ENCODE results near the gene IRF1. TPM values are rescaled to one million over a fixed set of nuclear protein-coding genes. Genes with fewer than 3 reads are reported as not detected.
A peak's percentile ranks its signal among the peaks of the same experiment; 100 is the strongest.

The IRF1 gene
- total and polyA plus RNA-seq, 2 of the 8 experiments (the other 6 are each of a cell fraction or from before 2014, with no cell fraction given) = 4.0 to 8.5 TPM

DNA sequence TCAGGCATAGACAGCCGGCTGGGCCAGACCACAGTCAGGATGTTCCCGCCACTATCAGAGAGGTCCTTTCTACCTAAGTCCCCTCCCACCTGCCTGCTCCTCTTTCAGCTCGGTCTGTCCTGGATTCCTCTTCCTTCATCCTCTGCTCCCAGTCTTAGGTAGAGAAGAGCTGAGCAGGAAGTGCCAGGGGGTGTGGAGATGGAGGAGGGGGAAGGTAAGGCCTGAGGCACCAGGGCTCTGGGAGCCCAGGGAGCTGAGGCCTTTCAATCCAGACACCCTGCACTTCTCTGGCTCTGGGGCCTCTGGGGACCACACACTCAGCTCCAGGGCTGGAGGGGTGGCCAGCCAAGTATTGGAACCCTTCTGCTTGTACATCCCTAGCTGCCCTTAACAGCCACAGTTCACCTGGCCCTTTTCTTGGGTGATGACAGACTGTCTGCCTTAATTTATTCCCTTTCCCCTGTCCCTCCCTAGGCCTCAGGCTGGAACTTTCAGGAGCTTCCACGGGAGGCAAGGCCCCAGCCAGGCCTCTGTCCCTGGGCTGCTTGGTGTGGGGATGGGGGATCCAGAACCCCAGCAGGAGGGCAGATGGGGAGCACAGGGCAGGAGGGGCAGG is 15.6 kb downstream of the IRF1 start:
- H2BK120ac ChIP-seq (replicated peaks; ENCODE audit: low read depth, low read length) = no peak overlapping the region
- peak overlapping the region; percentile 49; the same call in 1 of the 2 replicates for H2BK5ac ChIP-seq (ENCODE audit: low read depth, low read length)
- no peaks in the 10 kb centered on the region for H3K79me1 ChIP-seq (ENCODE audit: low read depth, low read length)
- CTCF ChIA-PET (ENCODE audit: partially characterized antibody) = interaction anchor here (0.6 to 9.6 kb wide), 16 partner anchors 9 to 1653 kb away, joined by 3 to 77 read pairs (median 5); partner anchors contain the start of gene IRF1
- peaks cover 0 to 7% (median 0%) of the 10 kb centered on the region in 4 experiments; a peak in 1 of 7 replicates for H3K4me1 ChIP-seq (replicated peaks in 1 of 4; ENCODE audit: control insufficient read depth in 3 of 4, insufficient read depth in 4 of 4, low read length in 3 of 4)
- DNase-seq (ENCODE audit: low read depth in 1 of 2, low spot score in 2 of 2) (no peak), FAIRE-seq (no peak)
- TF ChIP-seq CREB1 (IDR thresholded peaks at IDR 0.05) (no peak), RBBP5 (IDR thresholded peaks at IDR 0.05; ENCODE audit: borderline replicate concordance, low read depth, low read length) (no peak), TAF7 (optimal IDR thresholded peaks at IDR 0.05; ENCODE audit: borderline replicate concordance, low read depth, low read length) (no peak), SP2 (IDR thresholded peaks at IDR 0.05; ENCODE audit: low read length) (no peak), POLR2A (IDR thresholded peaks at IDR 0.05; ENCODE audit: control extremely low read depth in 1 of 2, low read depth in 2 of 2, low read length in 2 of 2) (no peak)
- no peak overlapping the region for H2AFZ ChIP-seq (ENCODE audit: low read length)
- no peak overlapping the region for H3K56ac ChIP-seq (replicated peaks; ENCODE audit: insufficient read length, low read depth, low read length)
- H2BK12ac ChIP-seq (ENCODE audit: low read depth, low read length) = peak overlapping the region; percentile 92; the same call in 1 of the 2 replicates
- H2AK5ac ChIP-seq (ENCODE audit: low read depth, low read length) = no peak overlapping the region
- peak overlapping the region; percentile 63; the same call in 1 of the 2 replicates for H3K18ac ChIP-seq (ENCODE audit: extremely low read depth, low read length)
- H3K27me3 ChIP-seq (replicated peaks in 1 of 4; ENCODE audit: control insufficient read depth in 3 of 4, extremely low read depth in 1 of 4, insufficient read depth in 3 of 4, low read length in 3 of 4) = no peaks in the 10 kb centered on the region
- no peaks in the 10 kb centered on the region for H3K79me2 ChIP-seq (ENCODE audit: control insufficient read depth in 1 of 2, insufficient read depth in 2 of 2, low read length in 2 of 2)
- H3K14ac ChIP-seq (ENCODE audit: insufficient read length) = no peak overlapping the region
- H3K27ac ChIP-seq (ENCODE audit: low read depth, low read length) = no peak overlapping the region
- WGBS, 2 experiments (ENCODE audit: extremely low coverage in 1 of 2, insufficient coverage in 1 of 2, insufficient read length in 1 of 2, insufficient replicate concordance in 2 of 2, low coverage in 1 of 2, low lambda C conversion rate in 2 of 2, missing lambda C conversion rate in 1 of 2) = 67% methylated on average over 4 of the region's 4 CpGs; no CpG with 5 or more reads in 1 of the 2 experiments
- H3K4me2 ChIP-seq (ENCODE audit: insufficient read depth in 1 of 2, low read depth in 2 of 2, low read length in 2 of 2) = no peak overlapping the region
- H2BK20ac ChIP-seq (ENCODE audit: low read length) = no peak overlapping the region
- POLR2A ChIA-PET (ENCODE audit: partially characterized antibody) = interaction anchor here (0.9 to 2.9 kb wide), 5 partner anchors 10 to 64 kb away, joined by 4 to 25 read pairs (median 5); partner anchors contain the start of gene IRF1
- H3K9me3 ChIP-seq (ENCODE audit: insufficient read depth in 2 of 2, low read depth in 1 of 2, low read length in 1 of 2) = no peaks in the 10 kb centered on the region
- H4K20me1 ChIP-seq (replicated peaks in 1 of 2; ENCODE audit: control insufficient read depth in 1 of 2, insufficient read depth in 2 of 2, low read length in 2 of 2) = no peaks in the 10 kb centered on the region
- H2BK15ac ChIP-seq (ENCODE audit: low read length) = no peak overlapping the region
- no peak overlapping the region for H4K5ac ChIP-seq (ENCODE audit: insufficient read length, low read depth, low read length)
- no peak overlapping the region for H3K4me3 ChIP-seq (ENCODE audit: extremely low read depth in 1 of 4, insufficient read depth in 2 of 4, low read depth in 3 of 4, low read length in 4 of 4)
- H3K23ac ChIP-seq (ENCODE audit: insufficient read length) = no peak overlapping the region
- H4K91ac ChIP-seq (replicated peaks; ENCODE audit: insufficient read length, low read length) = peak overlapping the region; percentile 22
- H3K4ac ChIP-seq (replicated peaks; ENCODE audit: insufficient read length, low read depth, low read length) = no peak overlapping the region
- H3K9ac ChIP-seq (replicated peaks in 1 of 4; ENCODE audit: extremely low read depth in 1 of 4, low read depth in 3 of 4, low read length in 3 of 4) = no peak overlapping the region; a peak in 1 of 7 replicates
- H3K23me2 ChIP-seq (ENCODE audit: low read depth, low read length) = no peaks in the 10 kb centered on the region
- H3K36me3 ChIP-seq (ENCODE audit: control insufficient read depth in 2 of 4, insufficient read depth in 4 of 4, low read length in 3 of 4) = no peaks in the 10 kb centered on the region
- H4K8ac ChIP-seq (ENCODE audit: extremely low read depth, insufficient read depth, low read length) = no peak overlapping the region

Measured in H1 (cell line).